Measurements from ENCODE around the gene TENT4A.

The TENT4A gene

GRCh38 chr5:6790346-6790865 is 77.2 kb downstream of the TENT4A start:
- in situ Hi-C loops (cut with MboI; ENCODE audit: low sequenced_read_pairs, unreplicated experiment) = no loop called here
- TF ChIP-seq, protein P1, sequence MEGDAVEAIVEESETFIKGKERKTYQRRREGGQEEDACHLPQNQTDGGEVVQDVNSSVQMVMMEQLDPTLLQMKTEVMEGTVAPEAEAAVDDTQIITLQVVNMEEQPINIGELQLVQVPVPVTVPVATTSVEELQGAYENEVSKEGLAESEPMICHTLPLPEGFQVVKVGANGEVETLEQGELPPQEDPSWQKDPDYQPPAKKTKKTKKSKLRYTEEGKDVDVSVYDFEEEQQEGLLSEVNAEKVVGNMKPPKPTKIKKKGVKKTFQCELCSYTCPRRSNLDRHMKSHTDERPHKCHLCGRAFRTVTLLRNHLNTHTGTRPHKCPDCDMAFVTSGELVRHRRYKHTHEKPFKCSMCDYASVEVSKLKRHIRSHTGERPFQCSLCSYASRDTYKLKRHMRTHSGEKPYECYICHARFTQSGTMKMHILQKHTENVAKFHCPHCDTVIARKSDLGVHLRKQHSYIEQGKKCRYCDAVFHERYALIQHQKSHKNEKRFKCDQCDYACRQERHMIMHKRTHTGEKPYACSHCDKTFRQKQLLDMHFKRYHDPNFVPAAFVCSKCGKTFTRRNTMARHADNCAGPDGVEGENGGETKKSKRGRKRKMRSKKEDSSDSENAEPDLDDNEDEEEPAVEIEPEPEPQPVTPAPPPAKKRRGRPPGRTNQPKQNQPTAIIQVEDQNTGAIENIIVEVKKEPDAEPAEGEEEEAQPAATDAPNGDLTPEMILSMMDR (IDR thresholded peaks at IDR 0.05; ENCODE audit: borderline replicate concordance, control extremely low read depth, extremely low read depth, insufficient read depth, missing control alignments) = no peak
- DNase-seq (ENCODE audit: low spot score) = no peak

DNA sequence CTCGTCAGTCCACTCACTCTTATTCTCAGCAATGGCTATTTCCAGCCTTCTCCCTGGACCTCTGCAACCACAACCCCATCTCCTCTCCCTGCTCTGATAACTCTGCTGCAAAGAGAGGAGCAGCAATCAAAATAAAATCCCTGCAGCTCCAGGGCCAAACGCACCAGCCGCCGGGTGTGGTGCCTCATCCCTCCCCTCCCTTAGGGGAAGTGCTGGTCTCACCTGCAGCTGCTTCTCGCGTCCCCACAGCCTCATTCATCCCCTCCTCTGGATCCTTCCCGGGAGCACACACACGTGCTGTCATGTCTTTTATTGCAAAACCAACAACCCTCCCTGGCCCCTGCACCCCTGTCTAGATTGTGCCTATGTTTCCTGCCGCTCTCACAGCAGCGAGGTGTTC is 77.8 kb downstream of the TENT4A start:
- in situ Hi-C loops (cut with MboI; ENCODE audit: low sequenced_read_pairs, unreplicated experiment) = no loop called here
- TF ChIP-seq, protein P1 (IDR thresholded peaks at IDR 0.05; ENCODE audit: borderline replicate concordance, control extremely low read depth, extremely low read depth, insufficient read depth, missing control alignments) = no peak

GRCh38 chr5:6792376-6792775 is 79.1 kb downstream of the TENT4A start:
- TF ChIP-seq, protein P1 (IDR thresholded peaks at IDR 0.05; ENCODE audit: borderline replicate concordance, control extremely low read depth, extremely low read depth, insufficient read depth, missing control alignments) = no peak
- in situ Hi-C loops (cut with MboI; ENCODE audit: low sequenced_read_pairs, unreplicated experiment) = no loop called here
- DNase-seq (ENCODE audit: low spot score) = no peak

More for the DNA sequence above, 77.8 kb downstream of the TENT4A start:
- no peak for DNase-seq (ENCODE audit: low spot score)

DNA sequence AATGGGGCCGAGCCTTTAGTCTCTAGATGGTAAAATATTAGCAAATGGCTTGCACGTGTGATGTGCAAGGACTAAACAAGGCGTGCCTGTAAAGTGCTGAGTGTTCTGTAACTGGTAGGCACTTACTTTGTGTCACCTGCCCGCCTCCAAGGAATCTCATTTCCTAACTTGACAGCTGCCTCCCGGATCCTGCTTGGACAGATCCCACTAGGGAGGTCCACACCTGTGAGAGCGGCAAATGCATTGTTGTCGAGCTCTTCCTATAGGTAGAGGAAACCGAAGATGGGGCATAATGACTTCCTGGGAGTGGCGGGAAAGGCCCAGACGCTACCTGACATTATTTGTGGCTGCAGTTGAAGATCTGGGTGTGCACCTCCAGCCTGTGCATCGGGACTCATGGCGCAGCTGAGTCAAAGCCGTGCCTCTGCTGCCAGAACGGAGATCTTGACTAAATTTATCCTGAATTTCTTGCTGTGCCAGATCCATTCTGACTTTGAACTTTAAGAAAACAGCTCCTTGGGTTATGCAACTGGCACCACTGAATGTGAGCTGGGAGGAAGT is 79.8 kb downstream of the TENT4A start:
- TF ChIP-seq, protein P1 (IDR thresholded peaks at IDR 0.05; ENCODE audit: borderline replicate concordance, control extremely low read depth, extremely low read depth, insufficient read depth, missing control alignments) = no peak
- in situ Hi-C loops (cut with MboI; ENCODE audit: low sequenced_read_pairs, unreplicated experiment) = no loop called here
- no peak for DNase-seq (ENCODE audit: low spot score)

DNA sequence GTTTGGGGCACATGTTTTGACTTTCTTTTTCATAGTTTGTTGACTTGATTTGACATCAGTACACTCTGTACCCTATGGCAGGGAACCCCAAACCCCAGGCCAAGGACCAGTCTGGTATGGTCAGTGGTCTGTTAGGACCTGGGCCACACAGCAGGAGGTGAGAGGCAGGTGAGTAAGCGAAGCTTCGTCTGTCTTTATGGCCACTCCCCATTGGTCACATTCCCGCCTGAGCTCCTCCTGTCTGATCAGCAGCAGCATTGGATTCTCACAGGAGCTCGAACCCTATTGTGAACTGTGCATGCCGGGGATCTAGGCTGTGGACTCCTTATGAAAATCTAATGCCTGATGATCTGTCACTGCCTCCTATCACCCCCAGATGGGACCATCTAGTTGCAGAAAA is 88.0 kb downstream of the TENT4A start:
- in situ Hi-C loops (cut with MboI; ENCODE audit: low sequenced_read_pairs, unreplicated experiment) = no loop called here
- no peak for DNase-seq (ENCODE audit: low spot score)
- TF ChIP-seq, protein P1 (IDR thresholded peaks at IDR 0.05; ENCODE audit: borderline replicate concordance, control extremely low read depth, extremely low read depth, insufficient read depth, missing control alignments) = no peak

GRCh38 chr5:6803981-6804550 is 90.8 kb downstream of the TENT4A start:
- in situ Hi-C loops (cut with MboI; ENCODE audit: low sequenced_read_pairs, unreplicated experiment) = no loop called here
- no peak for DNase-seq (ENCODE audit: low spot score)
- TF ChIP-seq, protein P1 (IDR thresholded peaks at IDR 0.05; ENCODE audit: borderline replicate concordance, control extremely low read depth, extremely low read depth, insufficient read depth, missing control alignments) = no peak

Measured in GM13976 (cell line).